GM19023 (cell line): ENCODE measurements around the gene ADCY7.
"Not testable (repeated sequence)": the region's sequence is repeated elsewhere in the genome, so short reads cannot be mapped to it uniquely, and the experiment has no call there.

Experiments
- ATAC-seq: cut with Tn5 transposase; IDR thresholded peaks from one replicate; pipeline ENCODE4 v1.9.1; 2021; ENCODE audit warnings: mild to moderate bottlenecking, moderate library complexity; ENCODE audit not compliant: unreplicated experiment

Gene ADCY7

GRCh38 chr16:50332599-50332998, 66.2 kb downstream of the ADCY7 start:
- no peak for ATAC-seq

GRCh38 chr16:50334106-50334975, 68.0 kb downstream of the ADCY7 start:
- no peak for ATAC-seq

DNA sequence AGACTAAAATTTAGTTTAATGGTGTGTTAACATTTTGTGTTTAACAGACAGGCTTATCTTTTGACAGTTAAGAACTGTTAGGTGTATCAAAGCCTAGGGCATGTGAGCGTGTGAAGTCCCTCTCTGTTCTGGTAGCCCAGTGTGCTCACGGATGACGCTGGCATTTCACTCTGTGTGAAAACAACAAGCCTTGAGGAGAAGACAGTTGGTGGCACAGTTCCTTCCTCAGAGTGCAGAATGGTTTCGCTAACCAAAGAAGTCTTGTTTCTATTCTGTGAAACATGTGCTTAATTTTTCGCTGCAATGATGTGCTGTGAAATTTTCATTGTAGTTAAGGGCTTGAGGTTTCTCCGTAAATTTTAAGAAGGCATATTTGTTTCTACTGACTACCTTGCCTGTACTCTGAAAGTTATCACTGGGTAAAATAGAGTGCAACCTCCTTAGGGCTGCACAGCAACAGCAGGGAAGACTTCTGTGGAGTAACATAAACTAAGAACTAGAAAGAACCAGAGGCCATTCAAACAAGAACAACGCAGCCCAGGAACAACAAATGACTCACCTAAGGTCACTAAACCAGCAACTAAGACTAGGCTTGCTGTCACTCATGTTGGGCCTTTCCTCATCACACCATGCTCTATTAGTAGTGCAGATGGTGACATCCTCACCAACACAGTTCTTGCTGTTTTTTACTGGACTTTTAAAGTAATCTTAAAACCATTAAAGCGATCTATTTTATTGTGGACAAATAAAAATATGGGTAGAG, 69.0 kb downstream of the ADCY7 start:
- ATAC-seq, result peak; percentile 80

DNA sequence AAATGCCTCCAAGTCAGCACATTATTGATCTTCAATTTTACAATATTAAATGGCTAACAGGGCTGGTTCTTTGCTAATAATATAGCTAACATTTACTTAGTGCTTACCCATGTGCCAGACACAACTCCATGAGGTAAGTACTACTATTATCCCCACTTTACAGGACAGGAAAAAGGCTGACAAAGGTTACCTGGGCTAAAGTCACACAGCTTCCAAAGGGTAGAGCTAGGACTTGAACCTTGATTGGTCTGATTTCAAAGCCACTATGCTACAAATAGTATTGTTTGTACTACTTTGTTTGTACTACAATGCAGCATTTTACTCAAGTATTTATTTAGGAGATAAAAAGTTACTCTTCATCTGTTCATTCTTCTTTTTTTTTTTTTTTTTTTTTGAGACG, 70.5 kb downstream of the ADCY7 start:
- ATAC-seq, result no peak

GRCh38 chr16:50338371-50339231, 72.2 kb downstream of the ADCY7 start:
- ATAC-seq, result no peak

- no peak for ATAC-seq
These were observed 74.2 kb downstream of the ADCY7 start for GRCh38 chr16:50340578-50340977.

GRCh38 chr16:50343566-50343965, 77.2 kb downstream of the ADCY7 start:
- not testable (repeated sequence) for ATAC-seq

DNA sequence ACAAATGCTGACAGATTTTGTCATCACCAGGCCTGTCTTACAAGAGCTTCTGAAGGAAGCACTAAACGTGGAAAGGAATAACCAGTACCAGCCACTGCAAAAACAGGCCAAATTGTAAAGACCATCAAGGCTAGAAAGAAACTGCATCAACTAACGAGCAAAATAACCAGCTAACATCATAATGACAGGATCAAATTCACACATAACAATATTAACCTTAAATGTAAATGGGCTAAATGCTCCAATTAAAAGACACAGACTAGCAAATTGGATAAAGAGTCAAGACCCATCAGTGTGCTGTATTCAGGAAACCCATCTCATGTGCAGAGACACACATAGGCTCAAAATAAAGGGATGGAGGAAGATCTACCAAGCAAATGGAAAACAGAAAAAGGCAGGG, 78.9 kb downstream of the ADCY7 start:
- not testable (repeated sequence) for ATAC-seq

- no peak for ATAC-seq
These were observed 84.8 kb downstream of the ADCY7 start for GRCh38 chr16:50351116-50351515.

DNA sequence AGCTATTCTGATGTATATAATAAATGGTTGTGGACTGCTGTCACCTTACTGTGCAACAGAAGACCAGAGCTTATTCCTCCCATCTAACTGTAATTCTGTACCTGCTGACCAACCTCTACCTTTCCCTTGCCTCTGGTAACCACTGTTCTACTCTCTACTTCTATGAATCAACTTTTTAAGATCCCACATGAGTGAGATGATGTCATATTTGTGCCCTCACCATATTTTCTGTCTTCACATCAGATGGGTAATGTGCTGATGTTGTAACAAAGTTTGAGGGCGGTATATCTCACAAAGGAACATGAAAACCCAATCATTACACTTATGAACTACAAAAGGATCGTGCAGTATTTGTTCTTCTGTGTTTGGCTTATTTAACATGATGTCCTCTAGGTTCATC, 85.6 kb downstream of the ADCY7 start:
- no peak for ATAC-seq

DNA sequence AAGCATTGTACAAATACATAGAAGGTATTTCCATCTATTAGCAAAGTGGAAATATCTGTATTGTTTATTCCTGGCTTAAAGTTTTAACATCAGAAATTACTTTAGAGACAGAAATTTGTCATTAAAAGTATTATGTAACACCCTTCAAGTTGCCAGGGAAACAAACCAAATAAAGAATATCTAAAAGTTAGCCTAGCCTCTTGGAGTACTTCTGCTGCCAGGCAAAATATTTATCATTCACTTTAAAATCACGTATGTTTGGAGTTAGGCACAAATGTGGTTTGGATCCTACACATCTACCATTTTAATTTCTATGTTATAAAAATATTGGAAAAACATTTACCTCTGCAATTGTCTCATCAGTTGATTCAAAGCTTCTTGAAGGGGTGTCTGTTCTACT, 87.7 kb downstream of the ADCY7 start:
- no peak for ATAC-seq

DNA sequence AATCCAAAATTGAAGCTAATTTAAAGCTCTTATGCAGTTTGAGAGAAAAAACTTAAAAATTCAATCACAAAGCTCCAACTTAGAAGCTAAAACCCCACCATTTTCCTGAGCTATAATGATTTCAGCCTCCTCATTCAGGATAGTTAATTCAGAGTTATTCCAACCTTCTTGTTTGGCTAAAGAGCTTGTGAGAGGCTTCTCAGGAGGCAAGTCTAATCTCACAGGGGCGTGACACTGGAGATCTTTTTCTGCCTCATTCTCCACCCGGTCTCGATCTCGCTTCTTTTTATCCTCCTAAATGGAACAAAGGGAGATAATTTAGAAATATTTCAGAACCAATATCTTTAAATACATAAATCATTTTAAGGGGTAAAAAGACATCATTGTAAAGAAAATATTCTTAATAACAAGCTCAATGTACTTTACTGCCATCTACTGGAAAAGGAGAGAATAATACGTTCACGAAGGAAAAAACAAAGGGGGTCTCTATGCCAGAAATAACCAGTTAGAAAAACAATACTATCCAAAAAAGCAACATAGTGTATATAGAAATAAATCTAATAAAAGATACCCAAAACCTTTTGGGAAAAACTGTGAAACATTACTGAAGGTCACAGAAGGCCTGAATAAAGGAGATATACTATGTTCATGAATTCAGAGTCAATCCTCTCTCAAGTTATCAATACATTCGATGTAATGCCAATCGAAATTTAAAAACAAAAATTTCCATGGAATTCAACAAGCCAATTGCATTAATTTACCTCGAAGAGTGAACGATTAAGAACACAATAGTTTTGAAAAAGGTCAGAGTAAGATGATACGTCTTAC, 88.5 kb downstream of the ADCY7 start:
- ATAC-seq, result no peak

DNA sequence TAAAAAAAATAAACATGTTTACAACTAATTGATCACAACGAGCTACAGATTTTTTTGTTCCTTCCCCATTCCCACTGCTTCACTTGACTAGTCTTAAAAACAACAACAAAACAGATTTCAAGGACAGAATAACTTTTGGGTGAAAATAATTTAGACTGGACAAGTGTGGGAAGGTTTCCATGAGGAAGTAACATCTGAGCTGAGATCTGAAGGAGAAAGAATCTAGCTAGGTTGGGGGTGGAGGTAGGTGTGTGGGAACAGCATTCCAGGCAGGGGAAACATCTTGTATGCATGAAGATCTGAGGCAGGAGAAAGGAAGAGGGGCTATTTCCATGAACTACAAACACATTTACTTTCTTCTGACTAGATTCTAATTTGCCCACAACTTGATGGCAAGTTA, 93.3 kb downstream of the ADCY7 start:
- no peak for ATAC-seq

- ATAC-seq, result no peak
These were observed 93.9 kb downstream of the ADCY7 start for GRCh38 chr16:50360033-50360778.

DNA sequence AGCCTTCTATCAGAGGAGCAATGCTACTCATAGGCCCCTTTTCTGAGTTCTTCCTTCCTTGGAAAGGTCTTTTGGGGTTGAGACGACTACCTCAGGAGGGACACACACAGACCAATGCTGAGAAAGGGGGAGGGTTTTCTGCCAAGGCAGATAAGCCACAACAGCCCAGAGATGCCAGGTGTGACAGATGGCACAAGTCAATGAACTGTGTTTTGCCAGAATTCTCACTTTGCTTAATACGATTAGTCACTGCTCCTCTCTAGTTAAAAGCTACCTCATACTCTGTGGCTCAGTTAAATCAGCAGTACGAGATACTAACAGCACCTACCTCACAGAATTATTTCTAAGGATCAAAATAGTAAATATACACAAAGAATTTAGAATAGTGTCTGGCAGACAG, 94.4 kb downstream of the ADCY7 start:
- no peak for ATAC-seq

DNA sequence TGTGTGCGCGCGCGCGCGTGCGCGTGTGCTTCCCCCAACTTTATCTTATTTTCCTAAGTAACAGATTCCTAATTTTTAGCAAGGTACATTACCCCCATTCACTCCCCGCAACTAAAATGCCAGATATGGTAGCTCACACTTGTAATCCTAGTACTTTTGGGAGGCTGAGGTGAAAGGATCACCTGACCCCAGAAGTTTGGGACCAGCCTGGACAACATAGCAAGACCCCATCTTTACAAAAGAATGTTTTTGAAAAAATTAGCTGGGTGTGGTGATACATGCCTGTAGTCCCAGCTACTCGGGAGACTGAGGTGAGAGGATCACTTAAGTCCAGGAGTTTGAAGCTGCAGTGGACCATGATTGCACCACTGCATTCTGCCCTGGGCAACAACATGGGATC, 97.3 kb downstream of the ADCY7 start:
- ATAC-seq, result no peak

GRCh38 chr16:50365791-50366575, 99.6 kb downstream of the ADCY7 start:
- no peak for ATAC-seq
